Omental fat pad (tissue), 4 donors: ENCODE data around the gene GPR55. TPM values are rescaled to one million over a fixed set of nuclear protein-coding genes. Genes with fewer than 3 reads are reported as not detected.

Experiments
- ATAC-seq: fragments of 150-250 bp; one replicate; pipeline ENCODE4 v1.9.1; 2016; ENCODE audit warnings: mild to moderate bottlenecking, moderate library complexity; ENCODE audit not compliant: low FRiP score
- DNase-seq: peaks from one replicate; pipeline ENCODE4 v3.0.0-alpha.2; 2019; ENCODE audit warnings: low spot score
- CTCF ChIP-seq, 3 donors: fragments of 450-650 bp; IDR thresholded peaks; one replicate each; pipeline ENCODE4 v1.5.1; 2016 to 2017; ENCODE audit warnings: antibody characterized with exemption in 3 of 3, mild to moderate bottlenecking in 3 of 3, moderate library complexity in 2 of 3
- total RNA-seq, 4 donors: library from RNA; depleted of rRNA; stranded (reverse); fragments of >200 nt; gene quantifications; one replicate each; pipeline ENCODE4 v1.1.0, GENCODE V29; 2016

Gene GPR55
- total RNA-seq, 4 donors from 2014 or later = 0.12 to 0.19 TPM; not detected in 2

GRCh38 chr2:230904856-230905447, 20.1 kb downstream of the GPR55 start:
- ATAC-seq = no peak
- DNase-seq = no peak
- no peak for TF ChIP-seq CTCF (IDR thresholded peaks at IDR 0.05)

- ATAC-seq (no peak), DNase-seq (no peak)
- no peak for TF ChIP-seq CTCF (IDR thresholded peaks at IDR 0.05)
Observed at GRCh38 chr2:230903231-230904150, 21.6 kb downstream of the GPR55 start.

- no peak for DNase-seq
- ATAC-seq = no peak
Observed at GRCh38 chr2:230902180-230902899, 22.7 kb downstream of the GPR55 start.

GRCh38 chr2:230901006-230901405, 24.0 kb downstream of the GPR55 start:
- DNase-seq = no peak
- no peak for TF ChIP-seq CTCF (IDR thresholded peaks at IDR 0.05)
- no peak for ATAC-seq

More at GRCh38 chr2:230902180-230902899, 22.7 kb downstream of the GPR55 start:
- TF ChIP-seq CTCF (IDR thresholded peaks at IDR 0.05) = no peak

- no peak for DNase-seq
- ATAC-seq = no peak
- TF ChIP-seq CTCF (IDR thresholded peaks at IDR 0.05) = no peak
Observed at GRCh38 chr2:230900336-230900995, 24.6 kb downstream of the GPR55 start.

GRCh38 chr2:230899786-230900185, 25.3 kb downstream of the GPR55 start:
- DNase-seq (no peak), ATAC-seq (no peak)
- TF ChIP-seq CTCF (IDR thresholded peaks at IDR 0.05) = no peak
